ENCODE data around the gene LRIG1. TPM values are rescaled to one million over a fixed set of nuclear protein-coding genes. Genes with fewer than 3 reads are reported as not detected.

LRIG1 gene
- total RNA-seq, 1 donor from 2014 or later = 111 TPM

DNA sequence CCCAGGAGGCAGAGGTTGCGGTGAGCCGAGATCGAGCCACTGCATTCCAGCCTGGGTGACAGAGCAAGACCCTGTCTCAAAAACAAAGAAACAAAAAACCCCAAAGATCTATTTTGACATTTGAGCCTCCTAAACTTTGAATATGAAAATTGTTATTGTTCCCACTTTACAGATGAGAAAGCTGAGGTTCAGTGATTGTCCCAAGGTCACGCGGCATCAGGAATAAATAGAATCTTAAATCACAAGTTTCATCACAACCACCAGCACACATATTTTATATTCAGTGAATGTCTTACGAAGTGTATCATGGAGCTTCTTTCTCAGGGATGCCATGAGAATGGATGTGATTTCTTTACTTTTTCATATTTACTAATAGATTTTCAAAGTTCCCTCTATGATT is 5.3 kb upstream of the LRIG1 start:
- DNase-seq (ENCODE audit: low read depth, low spot score) = no peak

DNA sequence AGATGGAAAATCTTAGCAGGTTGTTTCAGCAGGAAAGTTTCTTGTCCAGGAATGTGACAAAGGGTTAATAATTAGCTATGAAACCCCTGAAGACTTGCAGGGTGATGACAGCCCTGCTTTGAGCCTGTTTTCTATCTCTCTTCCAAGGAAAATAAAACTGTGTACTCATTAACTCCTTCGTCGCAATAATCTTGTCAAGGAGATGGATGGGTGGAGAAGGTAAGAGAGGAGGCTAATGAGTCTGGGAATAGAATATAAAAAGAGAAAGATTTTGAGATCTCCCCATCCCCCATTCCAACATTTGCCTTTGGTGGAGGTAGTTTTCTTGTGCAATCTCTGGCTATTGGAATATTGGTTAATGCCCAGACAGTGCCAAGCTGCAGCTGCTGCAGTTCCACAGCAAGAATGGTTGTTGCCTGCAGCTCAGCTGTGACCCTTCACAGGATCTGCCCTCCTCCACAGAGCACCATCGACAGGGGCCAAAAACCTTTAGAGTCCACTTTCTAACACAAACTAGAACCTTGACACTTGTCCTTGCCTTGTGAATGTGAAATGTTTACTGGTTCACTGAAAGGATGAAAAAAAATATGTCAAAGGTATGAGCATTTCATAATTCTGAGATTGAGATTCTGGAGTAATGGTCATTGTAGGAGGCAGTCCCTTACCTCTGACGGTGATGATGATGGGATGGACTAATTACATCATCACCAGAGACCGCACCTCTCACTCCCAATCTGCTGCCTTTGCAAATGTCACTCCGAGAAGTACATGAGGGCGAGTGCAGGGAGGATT is 4.2 kb upstream of the LRIG1 start:
- DNase-seq (ENCODE audit: low read depth, low spot score) = no peak

DNA sequence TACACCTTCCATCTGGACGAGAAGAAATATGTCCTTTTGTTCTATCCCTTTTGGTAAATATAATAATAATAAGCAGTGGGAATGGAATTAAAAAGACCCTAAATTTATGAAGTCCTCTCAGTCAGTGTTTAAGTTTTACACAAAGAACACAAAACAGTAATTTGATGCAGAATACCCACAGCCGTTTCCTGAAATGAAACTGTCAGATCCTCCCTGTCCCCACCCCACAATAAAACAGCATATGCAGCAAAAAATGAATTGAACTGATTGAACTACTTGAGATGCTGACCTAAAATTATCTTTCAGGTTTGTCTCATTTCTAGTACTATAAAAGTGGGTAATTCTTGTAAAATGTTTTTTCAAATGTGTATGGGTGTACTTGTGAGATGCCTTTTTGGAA is 2.2 kb upstream of the LRIG1 start:
- no peak for DNase-seq (ENCODE audit: low read depth, low spot score)

DNA sequence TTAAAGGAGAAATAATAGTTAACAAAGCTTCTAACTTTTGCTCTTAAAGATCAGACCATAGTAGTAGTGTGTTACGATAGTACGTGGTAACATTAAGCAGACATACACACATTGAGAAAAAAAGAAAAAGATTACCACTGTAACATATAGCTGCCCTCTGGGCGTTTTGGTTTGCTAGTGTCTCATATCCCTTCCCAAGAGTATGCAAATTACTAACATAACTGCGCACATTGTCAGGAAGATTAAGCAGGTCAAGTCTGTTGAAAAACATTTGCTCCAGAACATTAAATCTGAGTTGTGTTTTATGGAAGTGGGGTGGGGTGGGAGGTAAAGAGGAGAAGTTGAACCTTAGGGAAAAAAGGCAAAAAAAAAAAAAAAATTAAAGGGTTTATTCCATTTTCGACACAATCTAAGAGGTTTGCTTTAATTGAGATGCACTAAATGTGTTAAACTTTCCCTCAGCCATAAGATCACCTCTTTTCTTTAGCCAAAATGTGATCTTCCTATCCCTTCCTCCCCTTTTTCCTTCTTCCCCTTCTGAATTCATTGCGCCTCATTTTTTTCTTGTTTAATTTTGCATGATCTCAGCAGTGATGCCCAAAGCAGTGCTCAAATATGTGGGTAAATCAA is 1.5 kb upstream of the LRIG1 start:
- DNase-seq (ENCODE audit: low read depth, low spot score) = no peak

DNA sequence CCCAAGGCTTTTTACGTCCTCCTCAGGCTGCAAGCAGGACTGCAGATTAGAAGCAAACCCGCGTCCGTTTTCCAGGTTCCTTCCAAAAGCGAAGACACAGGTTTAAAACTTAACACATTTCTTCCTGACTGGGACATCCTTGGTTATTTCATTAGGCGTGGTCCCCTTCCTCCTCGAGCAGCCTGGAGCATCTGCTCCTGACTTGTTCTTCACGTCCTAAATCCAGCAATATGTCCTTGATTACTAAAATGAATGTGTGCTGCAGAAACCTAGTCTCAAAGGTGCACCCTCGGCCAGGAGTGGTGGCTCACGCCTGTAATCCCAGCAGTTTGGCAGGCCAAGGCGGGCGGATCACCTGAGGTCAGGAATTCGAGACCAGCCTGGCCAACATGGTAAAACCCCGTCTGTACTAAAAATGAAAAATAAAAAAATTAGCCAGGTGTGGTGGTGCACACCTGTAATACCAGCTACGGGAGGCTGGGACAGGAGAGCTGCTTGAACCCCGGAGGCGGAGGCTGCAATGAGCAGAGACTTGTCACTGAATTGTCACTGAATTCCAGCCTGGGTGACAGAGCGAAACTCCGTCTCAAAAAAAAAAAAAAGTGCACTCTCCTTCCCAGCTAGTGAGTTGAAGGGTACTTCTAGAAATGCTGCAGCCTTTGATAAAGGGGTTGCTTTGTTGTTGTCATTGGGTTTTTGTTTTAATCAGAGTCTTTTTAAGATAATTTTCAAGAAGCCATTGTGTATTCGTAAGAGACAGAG is 842 bp upstream of the LRIG1 start:
- no peak for DNase-seq (ENCODE audit: low read depth, low spot score)

DNA sequence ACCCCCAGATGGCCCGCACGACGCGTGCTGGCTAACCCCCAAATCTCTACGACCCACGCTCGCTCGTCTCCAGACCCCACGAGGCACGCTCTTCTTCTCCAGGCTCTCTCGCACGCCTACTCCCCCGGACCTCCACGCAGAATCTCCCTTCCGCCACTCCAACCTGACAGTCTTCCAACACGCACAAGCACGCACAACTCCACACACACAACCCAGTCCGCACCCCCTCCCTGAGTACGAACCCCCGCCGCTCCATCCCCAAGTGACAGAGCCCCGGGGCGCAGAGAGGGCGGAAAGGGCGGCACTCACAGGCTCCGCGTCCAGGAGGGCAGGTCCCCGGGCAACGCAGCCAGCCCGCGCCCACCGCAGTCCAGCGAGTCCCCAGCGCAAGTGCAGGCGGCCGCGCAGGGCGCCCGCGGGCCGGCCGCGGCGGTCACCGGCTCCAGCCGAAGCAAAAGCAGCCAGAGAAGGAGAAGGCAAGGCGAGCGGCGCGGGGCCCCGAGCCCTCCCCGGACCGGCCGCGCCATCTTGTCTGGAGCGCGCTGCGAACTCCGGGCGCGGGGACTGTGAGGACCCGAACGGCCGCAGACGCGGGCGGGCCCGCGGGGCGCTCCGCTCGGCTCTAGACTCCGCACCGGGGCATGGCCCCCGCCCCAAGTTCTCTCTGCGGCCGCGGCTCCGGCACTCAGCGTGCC is 794 bp downstream of the LRIG1 start:
- DNase-seq (ENCODE audit: low read depth, low spot score) = no peak

DNA sequence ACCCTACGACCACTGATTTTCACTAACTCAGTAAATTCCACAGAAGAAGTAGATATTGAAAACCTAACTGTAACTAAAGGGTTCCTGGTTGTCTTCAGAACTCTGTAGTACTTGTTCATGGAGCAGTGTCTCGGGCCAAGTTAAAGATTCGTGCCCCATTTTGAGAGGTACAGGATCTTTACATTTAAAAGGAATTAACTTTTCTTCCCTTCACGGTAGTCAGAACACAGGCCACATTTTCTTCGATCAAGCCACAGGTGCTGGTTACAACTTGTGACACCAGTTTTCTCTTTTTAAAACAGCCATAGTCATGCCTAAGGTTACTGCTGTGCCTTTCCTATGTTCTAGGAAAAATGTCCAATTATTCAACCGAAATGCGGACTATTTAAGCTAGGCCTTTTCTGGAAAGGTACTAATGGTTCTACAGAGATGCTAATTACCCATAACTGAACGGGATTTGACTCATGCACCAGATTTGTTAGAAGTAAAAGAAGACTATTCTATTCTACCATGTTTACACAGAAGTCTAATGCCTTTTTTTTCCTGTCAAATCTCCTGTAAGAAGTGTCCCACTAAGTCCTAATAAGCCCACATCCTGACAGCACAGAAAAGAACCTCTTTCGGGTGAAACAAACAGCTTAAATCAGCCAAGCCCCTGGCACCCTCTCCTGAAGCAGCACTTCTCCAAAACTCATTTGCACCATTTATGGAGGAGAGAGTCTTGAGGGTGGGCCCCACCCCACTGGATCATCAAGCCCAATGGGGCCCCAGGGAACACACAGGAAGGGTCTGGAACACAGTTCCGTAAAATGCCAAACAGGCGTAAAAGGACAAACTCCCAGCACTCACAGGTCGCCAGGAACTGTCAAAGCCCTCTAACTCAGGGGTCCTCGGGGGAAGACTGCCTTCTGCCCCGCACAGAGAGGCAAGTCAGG is 1.9 kb downstream of the LRIG1 start:
- DNase-seq (ENCODE audit: low read depth, low spot score) = no peak

DNA sequence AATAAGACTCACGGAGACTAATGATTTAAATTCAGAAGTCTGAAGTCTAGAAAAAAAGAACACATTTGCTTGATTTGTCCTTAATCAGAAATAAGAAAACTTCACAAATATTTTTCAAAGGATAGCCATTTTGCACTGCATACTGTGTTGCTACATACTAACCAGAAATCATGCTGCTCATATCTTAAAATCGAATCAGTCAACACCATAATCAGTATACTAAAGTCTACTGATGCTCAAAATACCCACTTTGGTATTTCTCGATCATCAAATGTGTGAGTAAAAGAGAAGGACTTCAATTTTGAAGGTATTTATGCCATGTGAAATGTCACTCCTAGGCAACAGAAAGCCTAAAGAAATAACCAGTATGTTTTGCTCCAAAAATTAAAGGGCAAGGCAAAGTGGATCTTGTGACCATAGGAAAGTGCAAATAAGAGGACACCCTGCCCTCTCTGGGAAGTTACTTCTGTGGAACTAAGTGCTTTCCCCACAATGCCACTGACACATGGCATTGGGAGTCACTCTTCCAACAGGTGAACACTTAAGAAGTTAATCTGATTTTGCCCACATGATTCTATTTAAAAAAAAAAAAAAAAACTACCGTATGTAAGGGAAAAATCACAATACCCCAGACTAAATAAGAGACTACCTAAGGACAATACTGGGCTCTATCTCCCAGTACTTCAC is 2.7 kb downstream of the LRIG1 start:
- no peak for DNase-seq (ENCODE audit: low read depth, low spot score)

DNA sequence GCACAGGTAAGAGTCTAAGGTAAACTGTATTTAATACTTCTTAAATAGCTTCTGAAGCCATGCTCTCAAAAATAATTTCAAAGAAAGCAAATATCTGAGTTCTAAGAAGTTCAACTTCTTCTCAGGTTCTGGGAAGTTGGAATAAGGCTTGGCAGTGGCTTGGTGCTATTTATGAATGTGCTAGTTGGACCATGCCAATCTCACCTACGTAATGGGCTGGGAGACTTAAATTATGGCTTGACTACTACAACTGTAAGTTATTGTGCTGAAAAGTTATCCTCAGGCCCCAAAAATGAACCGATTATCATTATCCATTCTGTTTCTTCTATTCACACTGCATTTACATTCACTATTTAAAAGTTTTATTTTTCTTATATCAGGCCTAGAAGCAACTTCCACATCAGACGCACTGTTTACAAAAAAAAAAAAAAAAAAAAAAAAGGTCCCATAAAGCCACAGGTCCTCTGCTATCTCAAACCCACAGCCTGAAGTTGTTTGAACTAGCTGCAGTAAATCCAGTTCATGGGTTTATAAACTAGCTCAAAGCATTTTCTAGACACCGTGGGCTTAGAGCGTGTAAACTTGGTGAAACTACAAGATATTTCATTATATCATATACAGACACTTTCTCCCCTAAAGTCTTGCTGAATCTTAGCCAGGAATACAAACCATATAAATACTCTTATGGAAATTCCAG is 3.4 kb downstream of the LRIG1 start:
- no peak for DNase-seq (ENCODE audit: low read depth, low spot score)

DNA sequence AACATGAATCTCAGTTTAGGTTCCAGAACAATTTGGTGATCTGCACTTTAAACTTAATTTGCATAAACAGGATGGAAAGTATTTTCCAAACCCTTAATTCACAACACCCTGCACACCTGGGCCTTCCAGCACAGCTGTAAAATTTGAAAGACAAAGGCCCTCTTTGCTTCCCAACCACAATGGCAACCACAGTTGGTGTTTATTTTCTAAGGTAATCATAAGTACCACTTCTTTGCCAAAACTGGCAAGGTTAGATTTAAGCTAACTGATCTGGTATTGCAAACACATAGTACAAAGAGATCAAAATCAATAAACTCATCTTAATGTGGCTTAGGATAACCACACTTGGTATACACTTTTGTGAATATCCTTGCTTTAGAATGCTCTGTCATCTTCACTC is 4.1 kb downstream of the LRIG1 start:
- no peak for DNase-seq (ENCODE audit: low read depth, low spot score)

DNA sequence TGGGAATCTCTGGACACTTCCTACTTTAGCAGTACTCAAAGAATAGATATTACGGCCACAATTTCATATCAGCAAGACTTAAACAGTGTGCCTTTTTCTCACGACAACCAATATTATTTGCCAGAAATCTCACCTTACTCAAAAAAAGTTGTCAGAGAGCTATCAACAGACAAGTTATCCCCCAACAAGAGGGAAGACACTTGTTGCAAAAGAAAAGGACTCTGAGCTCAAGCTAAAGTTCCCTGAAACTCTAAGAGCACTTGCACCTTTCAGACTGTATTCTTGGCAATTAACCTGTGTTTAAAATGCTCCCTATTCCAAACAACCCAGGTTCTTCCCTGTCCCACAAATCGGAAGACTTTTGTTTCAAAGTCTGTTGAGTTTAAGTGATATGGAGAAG is 4.5 kb downstream of the LRIG1 start:
- DNase-seq (ENCODE audit: low read depth, low spot score) = no peak

DNA sequence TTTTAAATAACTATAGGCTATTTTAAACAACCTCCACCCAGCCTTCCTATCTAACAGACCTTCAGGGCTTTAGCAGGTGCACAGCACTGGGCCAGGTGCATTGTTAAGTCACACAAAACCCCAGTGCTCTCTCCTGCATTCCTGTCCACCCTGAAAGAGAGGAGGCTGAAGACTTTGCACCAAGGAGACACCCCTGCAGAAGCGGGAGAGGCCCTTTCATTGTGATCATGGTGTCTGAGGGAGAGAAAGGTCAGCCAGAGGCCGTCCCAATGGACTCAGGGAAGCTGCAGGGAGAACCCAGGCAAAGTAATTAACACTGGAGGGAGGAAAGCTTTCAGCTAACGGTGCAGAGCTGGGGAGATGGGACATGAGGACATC is 5.2 kb downstream of the LRIG1 start:
- no peak for DNase-seq (ENCODE audit: low read depth, low spot score)

DNA sequence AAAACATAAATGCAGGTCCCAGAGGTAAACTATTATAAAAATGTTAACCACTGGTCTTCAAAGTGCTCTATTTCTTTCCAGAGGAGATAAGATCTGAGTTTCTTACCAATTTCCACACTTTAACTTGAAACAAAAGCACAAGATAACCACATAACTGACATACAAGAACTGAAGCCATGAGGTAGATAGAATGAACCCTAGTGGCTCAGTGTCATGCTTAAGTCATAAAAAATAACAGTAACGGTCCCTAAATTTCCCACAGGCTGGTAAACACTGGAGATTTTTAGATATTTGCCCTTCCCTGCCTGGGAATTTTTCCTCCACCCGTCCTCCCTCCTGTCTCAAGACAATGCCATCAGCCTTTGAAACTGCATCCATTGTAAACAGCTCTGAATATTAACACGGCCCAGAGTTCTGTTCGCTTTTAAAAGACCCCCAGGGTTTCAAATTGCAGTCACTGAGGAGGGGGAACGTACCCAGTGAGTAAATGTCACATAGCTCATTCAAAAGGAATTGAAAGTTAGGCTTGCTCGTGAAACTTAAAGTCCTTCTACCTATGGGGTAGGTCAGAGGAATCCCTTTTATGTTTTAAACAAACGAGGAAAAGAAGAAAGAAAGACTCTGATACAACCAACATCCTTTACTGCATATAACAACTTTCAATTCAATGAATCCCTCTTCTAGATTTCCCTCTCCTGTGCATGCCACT is 5.7 kb downstream of the LRIG1 start:
- DNase-seq (ENCODE audit: low read depth, low spot score) = no peak

DNA sequence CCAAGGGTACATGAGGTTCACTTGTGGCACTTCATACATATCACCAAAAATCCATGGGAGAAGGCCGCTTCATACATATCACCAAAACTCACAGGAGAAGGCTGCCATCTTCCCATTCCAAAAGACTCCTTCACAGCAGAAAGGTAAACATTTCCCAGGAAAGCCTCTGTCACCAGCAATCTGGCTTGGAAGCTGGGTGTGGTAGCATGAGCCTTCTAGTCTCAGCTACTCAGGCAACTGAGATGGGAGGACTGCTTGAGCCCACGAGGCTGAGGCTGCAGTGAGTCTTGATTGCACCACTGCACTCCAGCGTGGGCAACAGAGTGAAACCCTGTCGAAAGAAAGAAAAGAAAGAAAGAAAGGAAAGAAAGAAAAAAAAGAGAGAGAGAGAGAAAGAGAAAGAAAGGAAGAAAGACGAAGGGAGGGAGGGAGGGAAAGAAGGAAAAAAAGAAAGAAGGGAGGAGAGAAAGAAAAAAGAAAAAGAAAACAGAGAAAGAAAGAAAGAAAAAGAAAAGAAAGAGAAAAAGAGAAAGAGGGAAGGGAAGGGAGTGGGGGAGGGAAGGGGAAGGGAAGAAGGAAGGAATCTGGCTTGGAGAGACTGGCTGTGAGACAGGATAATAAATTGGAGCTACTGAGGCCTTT is 7.2 kb downstream of the LRIG1 start:
- no peak for DNase-seq (ENCODE audit: low read depth, low spot score)

DNA sequence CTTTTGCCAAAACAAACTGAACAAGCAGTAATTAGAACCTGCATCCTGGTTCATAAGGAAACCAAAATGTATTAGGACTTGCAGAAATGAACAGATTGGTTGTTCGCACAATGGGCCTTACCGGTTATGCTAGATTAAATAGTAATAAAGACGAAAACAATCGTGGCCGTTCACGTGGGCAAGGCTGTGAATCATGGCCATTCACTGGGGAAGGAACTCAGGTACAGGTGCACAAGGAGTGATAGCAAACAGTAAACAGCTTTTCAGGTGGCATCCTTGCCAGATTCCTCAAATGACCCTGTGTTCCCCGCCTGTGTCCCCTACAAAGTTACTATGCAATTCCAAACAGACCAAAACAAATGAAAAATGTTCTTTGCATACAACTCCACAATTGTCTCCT is 8.2 kb downstream of the LRIG1 start:
- DNase-seq (ENCODE audit: low read depth, low spot score) = no peak

DNA sequence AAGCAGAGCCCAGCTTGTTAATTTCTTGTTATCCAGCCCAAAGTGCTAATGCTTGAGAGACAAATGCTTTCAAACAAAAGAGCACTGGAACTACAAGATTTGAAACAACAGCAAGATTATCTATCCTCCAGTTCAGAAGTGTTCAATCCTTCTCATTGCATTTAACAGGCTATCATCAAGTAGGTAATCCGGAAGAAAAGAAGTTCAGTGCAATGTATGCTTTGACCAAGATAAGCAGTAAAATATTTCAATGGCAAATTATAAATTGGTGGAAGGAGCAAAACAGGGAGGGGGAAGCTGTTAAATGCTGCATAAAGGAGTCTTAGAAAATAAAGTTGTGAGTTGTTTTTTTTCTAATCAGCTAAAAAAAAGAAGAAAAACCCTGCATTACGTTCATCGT is 8.8 kb downstream of the LRIG1 start:
- DNase-seq (ENCODE audit: low read depth, low spot score) = no peak

DNA sequence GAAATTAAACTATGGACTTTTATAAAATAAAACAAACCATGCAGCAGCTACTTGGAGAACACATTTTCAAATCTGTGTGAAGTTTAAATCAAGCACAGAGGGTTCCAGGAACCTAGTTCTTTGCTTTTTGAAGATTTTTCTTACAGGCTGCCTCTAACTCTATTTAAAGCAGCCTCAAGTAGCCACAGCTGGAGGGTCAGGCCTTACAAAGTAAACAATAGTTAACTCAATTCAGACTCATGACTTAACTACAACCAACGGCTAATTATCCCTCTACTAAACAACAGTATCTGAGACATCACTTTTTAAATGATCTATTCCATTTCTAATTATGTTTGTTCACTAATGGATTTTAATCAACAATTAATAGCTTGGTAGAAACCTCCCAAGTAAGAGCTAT is 9.8 kb downstream of the LRIG1 start:
- no peak for DNase-seq (ENCODE audit: low read depth, low spot score)

DNA sequence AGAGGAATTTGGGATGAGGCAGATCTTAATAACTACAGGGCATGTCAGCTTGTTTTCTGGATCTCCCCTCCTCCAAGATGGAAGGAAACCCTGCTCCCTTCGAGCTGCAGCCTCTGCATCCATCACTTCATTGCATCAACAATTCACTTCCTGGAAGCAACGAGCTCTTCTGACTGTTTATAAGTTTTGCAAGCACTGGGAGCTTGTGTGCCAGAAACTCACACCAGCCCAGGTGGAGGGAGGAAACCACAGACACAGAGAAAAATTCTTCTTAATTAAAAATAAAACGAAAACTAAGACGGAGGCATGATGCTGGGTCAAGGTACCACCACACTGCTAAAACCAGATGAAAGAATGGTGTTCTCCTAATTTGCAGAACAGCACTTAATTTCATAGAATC is 10.6 kb downstream of the LRIG1 start:
- DNase-seq (ENCODE audit: low read depth, low spot score) = no peak

DNA sequence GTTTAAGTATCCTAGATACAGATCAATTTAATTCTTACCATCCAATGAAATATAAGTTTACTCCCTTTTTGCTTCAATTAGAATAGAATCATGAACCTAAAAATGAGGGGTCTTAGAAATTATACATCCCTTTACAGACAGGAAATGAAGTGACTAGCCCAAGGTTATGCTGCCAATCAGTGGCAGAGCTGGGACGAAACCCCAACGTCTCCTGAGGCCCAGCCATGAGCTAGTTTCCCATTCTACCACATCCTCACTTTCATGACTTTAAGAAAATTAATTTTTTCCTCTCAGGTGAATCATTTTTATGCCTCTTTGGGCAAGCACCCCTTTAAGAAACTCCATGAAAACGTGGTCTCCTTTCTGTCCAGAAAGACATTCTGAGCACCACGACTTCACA is 11.2 kb downstream of the LRIG1 start:
- no peak for DNase-seq (ENCODE audit: low read depth, low spot score)

Data from pulmonary artery endothelial cell (primary cell).